ENCODE data around the gene PRRT1.
"Not testable (repeated sequence)": the region's sequence is repeated elsewhere in the genome, so short reads cannot be mapped to it uniquely, and the experiment has no call there.

The PRRT1 gene

DNA sequence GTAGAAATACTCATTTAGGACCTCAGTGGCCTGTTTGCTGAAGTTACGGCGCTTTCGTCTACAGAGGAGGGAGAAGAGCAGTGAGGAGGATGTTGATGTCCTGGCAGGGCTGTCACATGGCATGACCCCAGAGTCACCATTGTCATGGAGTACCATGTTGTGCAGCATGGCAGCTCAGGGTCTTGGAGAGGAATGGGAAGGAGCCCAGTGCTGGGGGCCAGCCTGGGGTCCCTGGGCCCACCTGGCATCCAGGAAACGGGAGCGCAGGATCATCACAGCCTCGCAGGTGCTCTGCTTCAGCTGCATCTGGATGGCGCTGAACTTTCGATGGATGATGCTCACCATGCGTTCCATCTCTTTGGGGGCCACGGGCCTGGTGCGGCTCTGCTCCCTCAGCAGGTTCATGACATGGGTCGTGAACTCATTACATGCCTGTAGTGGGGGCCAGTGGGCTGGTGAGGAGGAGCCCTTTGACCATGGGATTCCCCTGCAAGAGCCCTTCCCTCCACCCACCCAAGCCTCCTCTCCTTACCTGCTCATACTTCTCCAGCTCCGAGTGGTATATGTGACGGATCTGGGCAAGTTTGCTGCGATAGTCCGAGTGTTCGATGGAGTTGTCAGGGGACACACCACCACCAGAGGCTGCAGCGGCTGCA, 36.1 kb upstream of the PRRT1 start:
- DNase-seq = not testable (repeated sequence)

DNA sequence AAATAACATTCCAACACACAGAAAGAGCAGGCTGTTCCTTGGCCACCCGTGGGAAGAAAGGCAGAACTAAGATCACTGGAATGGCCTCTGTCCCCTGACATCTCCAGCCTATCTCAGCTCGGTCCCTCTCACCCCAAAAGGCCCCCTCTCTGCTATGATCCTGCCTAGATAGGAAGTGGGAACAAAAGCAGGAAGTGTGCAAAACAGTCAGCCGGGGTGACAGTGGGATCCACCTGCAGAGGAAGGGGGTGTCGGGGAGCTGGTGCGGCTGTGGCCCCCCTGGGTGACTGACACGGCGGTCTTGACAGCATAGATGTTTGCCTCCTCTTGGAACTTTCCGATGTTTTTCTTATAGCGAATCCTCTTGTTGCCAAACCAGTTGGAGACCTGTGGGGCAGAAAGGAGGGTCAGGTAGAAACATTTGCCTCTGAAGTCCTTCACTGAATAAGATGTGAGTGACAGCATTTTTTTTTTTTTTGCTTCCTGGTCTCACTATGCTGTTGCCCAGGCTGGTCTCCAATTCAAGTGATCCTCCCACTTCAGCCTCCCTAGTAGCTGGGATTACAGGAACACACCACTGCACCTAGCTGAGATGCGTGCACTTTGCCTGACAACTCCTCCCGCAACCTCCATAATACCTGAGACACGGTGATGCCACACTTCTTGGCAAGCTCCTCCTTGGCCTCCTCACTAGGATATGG, 35.4 kb upstream of the PRRT1 start:
- DNase-seq = no peak

GRCh38 chr6:32186151-32186840, 34.6 kb upstream of the PRRT1 start:
- DNase-seq = not testable (repeated sequence)

GRCh38 chr6:32185681-32186131, 34.0 kb upstream of the PRRT1 start:
- not testable (repeated sequence) for DNase-seq

DNA sequence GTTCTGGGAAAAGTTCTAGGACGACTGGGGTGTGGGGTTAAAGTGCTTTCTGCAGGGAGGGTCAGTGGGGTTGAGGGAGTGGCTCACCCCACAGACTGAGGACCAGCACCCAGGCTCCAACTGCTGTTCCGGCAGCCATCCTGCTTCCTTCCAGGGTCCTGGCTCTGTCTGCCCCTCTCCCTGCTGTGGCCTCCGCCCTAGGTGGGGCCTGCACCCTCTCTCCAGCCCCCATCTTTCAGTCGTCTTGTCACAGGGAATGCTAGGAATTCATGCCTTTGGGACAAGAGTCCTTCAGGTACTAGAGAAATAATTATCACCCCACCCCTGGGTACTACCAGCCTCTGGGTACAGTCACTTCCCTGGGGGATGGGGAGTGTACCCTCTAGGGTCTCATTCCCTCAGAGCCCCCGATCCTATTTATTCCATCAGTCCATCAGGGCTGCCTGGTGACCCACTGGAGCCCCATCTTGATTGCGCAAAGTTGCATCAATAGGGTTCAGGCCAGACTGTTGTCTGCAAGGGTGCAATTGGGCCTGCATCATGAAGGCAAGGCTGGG, 32.4 kb upstream of the PRRT1 start, which contains the start of gene AGER:
Gene AGER, minus strand, starts transcription at position 170 of the 557 bp plus-strand sequence. Its CDS starts 31 bp downstream, at position 139.
- DNase-seq = no peak

GRCh38 chr6:32183483-32184083, 31.8 kb upstream of the PRRT1 start:
- DNase-seq = no peak

GRCh38 chr6:32183030-32183429, 31.3 kb upstream of the PRRT1 start:
- no peak for DNase-seq

- no peak for DNase-seq
These were observed 30.8 kb upstream of the PRRT1 start for GRCh38 chr6:32182555-32182981.

DNA sequence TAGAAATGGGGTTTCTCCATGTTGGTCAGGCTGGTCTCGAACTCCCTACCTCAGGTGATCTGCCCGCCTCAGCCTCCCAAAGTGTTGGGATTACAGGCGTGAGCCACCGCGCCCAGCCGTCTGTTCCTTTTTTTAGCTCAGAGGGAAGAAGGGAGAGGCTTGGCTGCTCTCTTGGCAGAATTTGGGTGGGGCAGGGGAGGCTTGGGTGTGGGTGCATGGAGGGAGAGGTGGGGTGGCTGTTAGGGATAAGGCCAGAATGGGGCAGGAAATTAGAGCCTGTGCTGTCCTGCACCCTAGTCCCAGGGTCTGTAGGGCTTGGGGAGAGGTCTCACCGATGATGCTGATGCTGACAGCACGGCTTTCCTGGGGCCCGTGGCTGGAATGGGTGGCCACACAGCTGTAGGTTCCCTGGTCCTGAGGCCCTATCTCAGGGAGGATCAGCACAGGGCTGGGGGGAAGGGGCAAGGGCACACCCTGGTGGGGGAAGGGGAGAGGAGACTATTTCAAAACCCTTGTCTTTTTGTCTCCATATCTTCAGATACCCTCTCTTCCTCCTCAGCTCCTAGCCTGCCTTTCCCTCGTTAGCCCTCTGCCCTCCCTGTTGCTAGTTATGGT, 30.3 kb upstream of the PRRT1 start:
- DNase-seq = no peak

DNA sequence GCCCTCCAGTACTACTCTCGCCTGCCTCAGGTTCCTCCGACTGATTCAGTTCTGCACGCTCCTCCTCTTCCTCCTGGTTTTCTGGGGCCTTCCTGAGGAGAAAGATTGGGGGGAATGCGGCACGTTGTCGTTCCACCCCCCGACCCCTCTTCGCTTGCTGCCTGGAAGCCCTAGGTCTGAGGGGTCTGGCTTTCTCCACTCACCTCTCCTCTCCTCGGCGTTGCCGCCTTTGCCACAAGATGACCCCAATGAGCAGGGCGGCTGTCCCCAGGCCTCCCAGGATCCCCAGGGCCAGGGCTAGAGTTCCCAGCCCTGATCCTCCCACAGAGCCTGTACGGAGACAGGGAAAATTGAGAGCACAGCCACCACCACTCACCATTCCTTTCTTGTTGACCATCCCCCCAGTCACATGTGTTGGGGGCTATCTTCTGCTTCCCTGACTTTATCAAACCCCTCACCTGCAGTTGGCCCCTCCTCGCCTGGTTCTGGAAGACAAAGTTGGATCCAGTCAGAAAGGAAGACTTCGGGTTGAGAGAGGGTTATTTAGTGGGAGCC, 29.5 kb upstream of the PRRT1 start:
- DNase-seq = no peak

DNA sequence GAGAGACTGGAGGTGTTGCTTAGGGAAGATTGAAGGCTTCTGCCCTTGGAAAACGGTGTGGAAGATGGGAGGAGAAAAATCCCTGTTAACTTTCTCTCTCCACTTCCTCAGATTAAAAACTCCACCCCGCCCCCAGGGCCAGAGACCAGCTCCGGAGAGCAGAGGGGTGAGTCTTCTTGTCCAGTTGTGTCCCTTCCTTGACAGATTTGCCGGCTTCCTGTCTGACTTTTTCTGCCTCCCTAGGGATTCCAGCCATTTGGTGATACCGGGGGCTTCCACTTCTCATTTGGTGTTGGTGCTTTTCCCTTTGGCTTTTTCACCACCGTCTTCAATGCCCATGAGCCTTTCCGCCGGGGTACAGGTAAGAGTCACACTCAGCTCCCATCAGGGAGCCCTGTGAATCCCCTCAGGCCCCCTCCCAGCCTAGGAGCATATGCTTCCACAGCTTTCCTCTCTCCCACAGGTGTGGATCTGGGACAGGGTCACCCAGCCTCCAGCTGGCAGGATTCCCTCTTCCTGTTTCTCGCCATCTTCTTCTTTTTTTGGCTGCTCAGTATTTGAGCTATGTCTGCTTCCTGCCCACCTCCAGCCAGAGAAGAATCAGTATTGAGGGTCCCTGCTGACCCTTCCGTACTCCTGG, 28.1 kb upstream of the PRRT1 start:
- DNase-seq = no peak

GRCh38 chr6:32178547-32179440, 27.1 kb upstream of the PRRT1 start:
- DNase-seq = no peak

- DNase-seq = peak; percentile 92
These were observed 26.2 kb upstream of the PRRT1 start, which contains the start of gene RNF5 for GRCh38 chr6:32177788-32178546. Gene RNF5 (plus strand): TSS chr6:32178405. CDS start chr6:32178512, 107 bp downstream.

DNA sequence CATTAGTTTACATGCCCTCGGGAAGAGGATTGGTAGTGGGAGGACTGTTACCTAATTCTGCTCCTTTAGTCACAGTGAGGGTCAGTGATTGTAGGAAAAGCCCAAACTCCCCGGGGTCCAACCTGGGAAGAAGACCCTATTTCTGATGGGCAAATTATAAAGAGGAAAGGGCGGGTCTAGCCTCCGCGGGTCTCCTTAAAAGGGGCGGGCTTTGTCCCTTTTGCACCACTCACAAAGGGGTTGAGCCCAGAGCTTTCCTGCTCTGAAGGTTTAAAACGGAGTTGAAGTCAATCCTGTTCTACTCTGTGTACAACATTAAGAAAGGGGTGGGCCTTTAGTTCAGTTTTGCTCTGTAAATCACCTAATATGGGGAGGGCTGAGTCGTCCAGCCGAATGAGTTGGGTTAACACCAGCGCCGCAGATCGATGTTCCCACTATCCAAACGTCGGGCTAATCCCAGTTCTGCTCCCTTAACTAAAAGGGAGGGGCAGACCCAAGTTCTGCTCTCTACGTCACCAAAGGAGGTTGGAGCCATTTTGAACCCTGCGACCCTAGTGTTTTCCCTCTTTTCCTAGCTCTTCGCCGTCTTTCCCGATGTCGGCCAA, 25.5 kb upstream of the PRRT1 start:
- DNase-seq = no peak

DNA sequence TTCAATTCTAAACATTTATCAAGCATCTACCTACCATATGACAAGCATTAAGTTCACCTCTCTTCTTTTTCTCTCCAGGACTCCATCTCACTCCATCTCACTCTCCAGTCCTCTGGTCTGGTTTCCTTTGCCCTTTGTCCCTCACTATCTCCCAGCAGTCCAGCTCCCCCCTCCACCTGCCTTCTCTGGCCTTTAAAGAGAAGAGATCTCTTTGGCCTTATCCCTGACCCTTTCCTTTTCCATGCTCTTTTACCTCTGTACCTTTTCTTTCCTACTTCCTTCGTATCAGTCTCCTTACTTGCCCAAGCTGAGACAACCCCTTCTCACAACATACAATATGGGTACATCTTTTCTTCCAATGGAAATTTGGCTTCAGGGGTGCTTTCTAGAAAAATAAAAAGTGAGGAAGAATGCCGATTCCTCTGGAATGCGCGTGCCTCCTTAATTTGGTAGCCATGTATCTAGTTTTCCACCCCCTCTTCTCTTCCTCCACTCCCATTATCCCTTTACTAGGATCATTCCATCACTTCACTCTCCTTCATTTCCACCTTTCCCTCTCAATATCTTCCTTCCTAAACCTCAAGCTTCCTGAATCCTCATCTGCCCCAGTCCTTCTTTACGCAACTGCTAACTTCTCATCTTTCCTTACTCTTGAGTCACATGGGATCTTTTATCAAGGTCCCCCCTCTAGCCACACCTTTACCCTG, 24.9 kb upstream of the PRRT1 start:
- DNase-seq = no peak

DNA sequence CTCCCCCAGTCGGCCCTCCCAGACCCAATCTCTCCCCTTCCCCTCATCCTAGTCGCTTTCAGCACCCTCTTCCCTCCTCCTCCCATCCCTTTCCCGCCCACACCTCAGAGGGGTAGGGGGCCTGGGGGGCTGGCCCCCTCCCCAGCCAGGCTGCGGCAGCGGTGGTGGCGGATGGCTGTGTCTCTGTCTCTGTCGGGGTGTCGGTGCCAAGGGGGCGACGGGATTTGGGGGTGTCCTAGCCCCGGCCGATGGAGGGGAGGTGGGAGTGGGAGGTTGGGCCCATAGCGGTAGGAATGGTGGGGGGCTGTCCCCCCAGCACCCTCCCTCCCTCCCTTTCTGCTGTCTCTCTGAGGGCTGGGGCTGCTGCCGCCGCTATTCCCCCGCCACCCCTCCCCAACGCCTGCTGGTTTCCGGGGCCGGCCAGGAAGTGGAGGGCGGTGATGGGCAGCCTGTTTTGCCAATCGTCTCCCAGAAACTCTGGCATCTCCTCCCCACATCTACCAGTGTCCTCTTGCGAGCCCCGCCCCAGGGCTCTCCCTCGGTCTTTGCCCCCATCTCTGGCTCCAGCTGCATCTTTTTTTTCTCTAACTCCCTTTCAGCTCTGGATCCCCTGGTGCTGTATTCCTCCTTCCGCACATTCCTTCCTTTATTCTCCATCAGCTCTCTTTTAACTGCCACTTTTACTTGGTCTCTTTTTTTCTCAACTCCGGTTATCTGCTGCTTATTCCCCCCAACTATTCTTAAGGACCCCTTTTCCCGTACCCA, 24.2 kb upstream of the PRRT1 start, which contains the start of gene AGPAT1:
Gene AGPAT1, minus strand, starts transcription at position 374 of the 765 bp plus-strand sequence. CDS start 4,588 bp downstream, outside the sequence.
- DNase-seq = peak; percentile 93

- DNase-seq = no peak
These were observed 23.6 kb upstream of the PRRT1 start for GRCh38 chr6:32175322-32175710.

DNA sequence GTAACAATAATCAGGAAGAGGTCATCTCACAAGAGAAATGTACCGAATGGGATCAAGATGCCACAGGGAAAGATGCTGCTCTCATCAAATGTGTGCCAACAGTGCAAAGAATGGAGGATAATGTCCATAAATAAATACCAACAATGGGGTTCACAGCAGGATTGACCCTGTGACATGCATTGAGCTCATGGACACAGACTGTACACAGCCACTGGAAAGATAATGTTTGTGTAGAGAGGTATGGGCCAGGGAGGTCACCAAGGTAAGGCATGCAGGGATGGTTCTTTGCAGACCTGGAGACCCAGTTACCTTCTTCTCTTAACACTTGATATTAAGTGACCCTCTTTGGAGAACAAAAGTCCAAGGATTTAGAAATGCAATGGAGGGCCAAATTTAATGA, 22.7 kb upstream of the PRRT1 start:
- DNase-seq = no peak

All from NCI-H1436 (cell line).